H9 (cell line): ENCODE measurements around the gene GCM1. TPM values are rescaled to one million over a fixed set of nuclear protein-coding genes. Genes with fewer than 3 reads are reported as not detected.
A peak's percentile ranks its signal among the peaks of the same experiment; 100 is the strongest.

Source experiments
- DNase-seq: peaks from one replicate; pipeline ENCODE4 v3.0.0-alpha.2; 2017
- H2AFZ ChIP-seq: one replicate; pipeline ENCODE4 v1.6.1; 2013; ENCODE audit warnings: mild to moderate bottlenecking, low read length, control low read depth, moderate library complexity
- H2AK5ac ChIP-seq: 2 replicates; pipeline ENCODE4 v1.6.1; 2013; ENCODE audit warnings: low read length, control low read depth, mixed read lengths; ENCODE audit not compliant: insufficient read length
- H2BK120ac ChIP-seq: one replicate; pipeline ENCODE4 v1.6.1; 2013; ENCODE audit warnings: low read depth, mild to moderate bottlenecking, low read length, control low read depth, inconsistent platforms; ENCODE audit not compliant: poor library complexity, severe bottlenecking
- H2BK12ac ChIP-seq: 2 replicates; pipeline ENCODE4 v1.6.1; 2013; ENCODE audit warnings: low read length, control low read depth, mixed read lengths, low read depth; ENCODE audit not compliant: insufficient read length
- H2BK15ac ChIP-seq: 2 replicates; pipeline ENCODE4 v1.6.1; 2013; ENCODE audit warnings: low read depth, low read length, control low read depth
- H2BK20ac ChIP-seq: one replicate; pipeline ENCODE4 v1.6.1; 2013; ENCODE audit warnings: low read depth, mild to moderate bottlenecking, low read length, control low read depth, inconsistent platforms; ENCODE audit not compliant: poor library complexity, severe bottlenecking
- H2BK5ac ChIP-seq: 2 replicates; pipeline ENCODE4 v1.6.1; 2013; ENCODE audit warnings: low read length, control low read depth, mixed read lengths; ENCODE audit not compliant: insufficient read length
- H3K14ac ChIP-seq: 2 replicates; pipeline ENCODE4 v1.6.1; 2013; ENCODE audit warnings: low read length, control low read depth; ENCODE audit not compliant: insufficient read depth
- H3K18ac ChIP-seq: 2 replicates; pipeline ENCODE4 v1.6.1; 2013; ENCODE audit warnings: low read depth, mild to moderate bottlenecking, mixed read lengths, low read length, control low read depth; ENCODE audit not compliant: insufficient read length
- H3K23ac ChIP-seq: 2 replicates; pipeline ENCODE4 v1.6.1; 2013; ENCODE audit warnings: low read length, control low read depth, mixed read lengths, low read depth; ENCODE audit not compliant: insufficient read length
- H3K23me2 ChIP-seq: 2 replicates; pipeline ENCODE4 v1.6.1; 2013; ENCODE audit warnings: low read depth, mild to moderate bottlenecking, mixed read lengths, low read length, control low read depth; ENCODE audit not compliant: insufficient read length, poor library complexity, severe bottlenecking
- H3K27ac ChIP-seq: 2 replicates; pipeline ENCODE4 v1.5.1; 2013; ENCODE audit warnings: low read length, control low read depth, mixed read lengths, low read depth; ENCODE audit not compliant: insufficient read length
- H3K27me3 ChIP-seq: 2 replicates; pipeline ENCODE4 v1.6.1; 2013; ENCODE audit warnings: low read length, control low read depth, inconsistent platforms; ENCODE audit not compliant: insufficient read depth
- H3K4ac ChIP-seq: 2 replicates; pipeline ENCODE4 v1.6.1; 2013; ENCODE audit warnings: low read depth, mild to moderate bottlenecking, control low read depth, inconsistent platforms, low read length, moderate library complexity
- H3K4me1 ChIP-seq: 2 replicates; pipeline ENCODE4 v1.6.1; 2013; ENCODE audit warnings: low read length, control low read depth, inconsistent platforms; ENCODE audit not compliant: insufficient read depth
- H3K4me2 ChIP-seq: 2 replicates; pipeline ENCODE4 v1.6.1; 2013; ENCODE audit warnings: low read length, control low read depth, mixed read lengths; ENCODE audit not compliant: insufficient read length, insufficient read depth
- H3K56ac ChIP-seq: 2 replicates; pipeline ENCODE4 v1.6.1; 2013; ENCODE audit warnings: low read depth, mild to moderate bottlenecking, mixed read lengths, low read length, control low read depth; ENCODE audit not compliant: insufficient read length
- H3K79me1 ChIP-seq: 2 replicates; pipeline ENCODE4 v1.6.1; 2013; ENCODE audit warnings: low read depth, mild to moderate bottlenecking, moderate library complexity, low read length, control low read depth, inconsistent platforms; ENCODE audit not compliant: insufficient read depth, poor library complexity, severe bottlenecking
- H3K79me2 ChIP-seq: 2 replicates; pipeline ENCODE4 v1.6.1; 2013; ENCODE audit warnings: low read length, control low read depth, inconsistent platforms; ENCODE audit not compliant: insufficient read depth
- H3K9ac ChIP-seq: 2 replicates; pipeline ENCODE4 v1.6.1; 2013; ENCODE audit warnings: low read length, control low read depth, mixed read lengths; ENCODE audit not compliant: insufficient read length; ENCODE audit errors: extremely low read depth
- H3K9me3 ChIP-seq: one replicate; pipeline ENCODE4 v1.6.1; 2013; ENCODE audit warnings: low read depth, low read length, inconsistent platforms; ENCODE audit not compliant: control insufficient read depth
- H3T11ph ChIP-seq: one replicate; pipeline ENCODE4 v1.6.1; 2013; ENCODE audit warnings: mild to moderate bottlenecking, low read length, control low read depth, inconsistent platforms
- H4K20me1 ChIP-seq: one replicate; pipeline ENCODE4 v1.6.1; 2013; ENCODE audit not compliant: control insufficient read depth, insufficient read length, insufficient read depth
- H4K5ac ChIP-seq: 2 replicates; pipeline ENCODE4 v1.6.1; 2013; ENCODE audit warnings: low read depth, mild to moderate bottlenecking, mixed read lengths, low read length, control low read depth; ENCODE audit not compliant: insufficient read length
- H4K8ac ChIP-seq: replicated peaks from 2 replicates; pipeline ENCODE4 v1.6.1; 2013; ENCODE audit warnings: low read length, control low read depth, mixed read lengths, low read depth; ENCODE audit not compliant: insufficient read length
- H4K91ac ChIP-seq: 2 replicates; pipeline ENCODE4 v1.6.1; 2013; ENCODE audit warnings: low read depth, mild to moderate bottlenecking, moderate library complexity, mixed read lengths, low read length, control low read depth; ENCODE audit not compliant: insufficient read length
- H3K27ac Mint-ChIP-seq, 3 experiments: 2 replicates in 2 of 3; 3 replicates in 1 of 3; pipeline ENCODE4 v1.8.0; 2020 to 2021; ENCODE audit warnings: mixed read lengths in 3 of 3, mild to moderate bottlenecking in 1 of 3, moderate library complexity in 1 of 3
- H3K27me3 Mint-ChIP-seq: 2 replicates; pipeline ENCODE4 v1.8.0; 2021; ENCODE audit warnings: low read depth, mild to moderate bottlenecking, moderate library complexity, mixed read lengths
- H3K36me3 Mint-ChIP-seq, 3 experiments: 2 replicates in 2 of 3; 3 replicates in 1 of 3; pipeline ENCODE4 v1.8.0; 2020 to 2021; ENCODE audit warnings: low read depth in 3 of 3, mixed read lengths in 3 of 3; ENCODE audit not compliant: insufficient read depth in 1 of 3
- H3K4me1 Mint-ChIP-seq, 2 experiments: 2 replicates each; pipeline ENCODE4 v1.8.0; 2020; ENCODE audit warnings: mixed read lengths in 2 of 2
- H3K4me3 Mint-ChIP-seq, 2 experiments: 2 replicates in 1 of 2; 3 replicates in 1 of 2; pipeline ENCODE4 v1.8.0; 2020 to 2021; ENCODE audit warnings: mild to moderate bottlenecking in 2 of 2, mixed read lengths in 2 of 2, moderate library complexity in 1 of 2
- H3K9me3 Mint-ChIP-seq, 2 experiments: 2 replicates in 1 of 2; 3 replicates in 1 of 2; pipeline ENCODE4 v1.8.0; 2020; ENCODE audit warnings: mild to moderate bottlenecking in 2 of 2, mixed read lengths in 2 of 2, moderate library complexity in 1 of 2
- CTCF ChIP-seq: fragments of 200-600 bp; sonication (generic); conservative IDR thresholded peaks from 3 replicates; pipeline ENCODE4 v1.8.0; 2021; ENCODE audit warnings: antibody characterized with exemption, mild to moderate bottlenecking
- WGBS: extraction: QIAGEN DNeasy Blood & Tissue Kit; methylation state at CpG from one replicate; pipeline ENCODE4 v1.1.7; 2013; ENCODE audit warnings: missing lambda C conversion rate, low lambda C conversion rate, mixed read lengths; ENCODE audit not compliant: insufficient read length; ENCODE audit errors: extremely low coverage; 5-methylcytosine and 5-hydroxymethylcytosine counted together
- total RNA-seq: library from RNA; stranded (reverse); gene quantifications from 2 replicates; pipeline ENCODE4 v1.2.1, GENCODE V29; 2021

The GCM1 gene
- total RNA-seq, 1 experiment from 2014 or later: not detected

- TF ChIP-seq CTCF: no peak
- H3K4me1 Mint-ChIP-seq: peaks cover 17 to 18% of the 10 kb centered on the region in 2 experiments
- no peak overlapping the region for H3K27ac ChIP-seq
- no peaks in the 10 kb centered on the region for H3K27me3 ChIP-seq
- H2BK120ac ChIP-seq: no peak overlapping the region
- H3K4ac ChIP-seq: no peak overlapping the region
- no peak overlapping the region for H3T11ph ChIP-seq
- 0 out of 5 replicates have a peak, but pooled peaks cover 0 to 3% of the 10 kb centered on the region in 2 experiments for H3K9me3 Mint-ChIP-seq
- no peaks in the 10 kb centered on the region for H3K79me1 ChIP-seq
- no peak overlapping the region for H2AFZ ChIP-seq
- H3K27ac Mint-ChIP-seq: peak overlapping the region in 1 of 3 experiments; percentile 42; a peak in 1 of 7 replicates
- H3K36me3 Mint-ChIP-seq: no peaks in the 10 kb centered on the region
- H4K91ac ChIP-seq: no peak overlapping the region
- no peaks in the 10 kb centered on the region for H3K9me3 ChIP-seq
- H3K9ac ChIP-seq: no peak overlapping the region
- H2BK15ac ChIP-seq: no peak overlapping the region
- no peak overlapping the region for H3K23ac ChIP-seq
- H2AK5ac ChIP-seq: no peak overlapping the region
- H3K27me3 Mint-ChIP-seq: no peaks in the 10 kb centered on the region
- no peak overlapping the region for H2BK20ac ChIP-seq
- no peaks in the 10 kb centered on the region for H3K23me2 ChIP-seq
- no peak overlapping the region for H3K14ac ChIP-seq
- DNase-seq: no peak
- H3K56ac ChIP-seq: no peak overlapping the region
- no CpG with 5 or more reads among the region's 4 CpGs for WGBS
- no peak overlapping the region for H3K4me2 ChIP-seq
- H4K20me1 ChIP-seq: no peaks in the 10 kb centered on the region
- H2BK5ac ChIP-seq: no peak overlapping the region
- H2BK12ac ChIP-seq: no peak overlapping the region
- peaks cover 3% of the 10 kb centered on the region; the same call in 1 of the 2 replicates for H3K4me1 ChIP-seq
- no peak overlapping the region for H3K4me3 Mint-ChIP-seq
- H3K79me2 ChIP-seq: no peaks in the 10 kb centered on the region
- H4K8ac ChIP-seq: no peak overlapping the region
- H4K5ac ChIP-seq: no peak overlapping the region
- H3K18ac ChIP-seq: no peak overlapping the region
These were observed 46.4 kb upstream of the GCM1 start for GRCh38 chr6:53195048-53195447.
